ENCODE data around the gene SHE. TPM values are rescaled to one million over a fixed set of nuclear protein-coding genes. Genes with fewer than 3 reads are reported as not detected.

SHE gene
- total RNA-seq, 1 experiment from 2014 or later, result 0.11 TPM

DNA sequence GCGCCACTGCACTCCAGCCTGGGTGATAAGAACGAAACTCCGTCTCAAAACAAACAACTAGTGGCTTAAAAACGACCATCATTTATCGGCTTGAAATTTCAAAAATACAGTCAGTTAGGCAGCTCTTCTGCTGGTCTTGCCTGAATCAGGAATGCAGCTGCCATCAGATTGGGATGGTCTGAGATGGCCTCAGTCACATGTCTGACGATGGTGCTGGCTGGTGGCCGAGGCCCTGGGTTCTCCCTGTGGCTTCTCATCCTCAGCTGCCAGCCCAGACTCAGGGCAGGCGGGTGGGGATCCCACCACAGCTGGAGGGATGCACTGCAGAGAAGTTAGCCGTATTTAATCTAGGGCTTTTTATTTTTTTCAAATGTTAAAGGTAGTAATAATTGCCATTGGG is 65.8 kb downstream of the SHE start:
- DNase-seq (ENCODE audit: low read depth, low spot score), result no peak
- in situ Hi-C loops (cut with HindIII; ENCODE audit: low pct_unique_long_range_greater_than_20kb, low sequenced_read_pairs), result no loop called here

DNA sequence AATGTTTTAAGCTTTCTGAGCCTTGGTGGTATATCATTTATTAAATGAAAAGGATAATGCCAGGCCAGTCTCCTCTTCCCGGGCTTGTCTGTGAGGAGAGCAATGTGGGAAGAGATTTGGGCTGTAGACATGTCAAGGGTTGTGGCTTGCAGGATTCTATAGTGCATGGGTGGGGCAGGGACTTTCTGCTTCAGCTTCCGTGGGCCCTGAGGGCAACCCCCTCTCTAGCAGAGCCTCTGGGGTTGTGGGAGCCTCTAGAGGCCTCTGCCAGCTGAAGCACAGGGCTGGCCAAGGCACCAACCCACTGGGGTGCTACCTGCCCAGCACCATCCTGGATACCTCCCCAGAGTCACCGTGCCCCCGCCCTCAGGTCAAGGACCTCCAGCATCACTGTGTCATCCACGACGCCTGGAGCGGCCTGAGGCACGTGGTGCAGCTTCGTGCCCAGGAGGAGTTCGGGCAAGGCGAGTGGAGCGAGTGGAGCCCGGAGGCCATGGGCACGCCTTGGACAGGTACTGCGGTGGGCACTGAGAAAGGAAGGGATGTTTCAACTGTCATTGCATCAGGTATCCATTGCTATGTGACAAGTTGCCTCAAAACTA is 66.5 kb downstream of the SHE start:
- in situ Hi-C loops (cut with HindIII; ENCODE audit: low pct_unique_long_range_greater_than_20kb, low sequenced_read_pairs), result no loop called here
- DNase-seq (ENCODE audit: low read depth, low spot score), result no peak

DNA sequence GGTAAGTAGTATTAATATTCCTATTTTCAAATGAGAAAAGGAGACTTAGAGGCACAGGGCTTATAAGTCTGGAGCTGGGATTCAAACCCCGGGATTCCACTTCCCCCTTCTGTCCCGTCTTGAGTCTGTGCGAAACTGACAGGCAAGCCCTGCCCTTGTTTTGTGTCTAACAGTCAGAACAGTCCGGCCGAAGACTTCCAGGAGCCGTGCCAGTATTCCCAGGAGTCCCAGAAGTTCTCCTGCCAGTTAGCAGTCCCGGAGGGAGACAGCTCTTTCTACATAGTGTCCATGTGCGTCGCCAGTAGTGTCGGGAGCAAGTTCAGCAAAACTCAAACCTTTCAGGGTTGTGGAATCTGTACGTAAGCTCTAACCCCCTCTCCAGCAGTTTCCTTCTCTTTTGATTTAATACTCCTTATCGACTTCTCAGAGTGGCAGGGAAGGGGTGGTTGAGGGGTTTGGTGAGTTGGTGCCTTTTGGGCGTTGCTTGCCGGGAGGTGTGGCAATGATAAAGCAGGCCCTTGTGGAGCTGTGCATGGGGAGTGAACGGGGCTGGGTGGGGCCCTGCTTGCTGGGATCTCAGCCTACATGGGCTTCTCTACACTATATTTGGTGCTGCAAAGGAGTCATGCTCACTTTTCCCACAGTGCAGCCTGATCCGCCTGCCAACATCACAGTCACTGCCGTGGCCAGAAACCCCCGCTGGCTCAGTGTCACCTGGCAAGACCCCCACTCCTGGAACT is 67.7 kb downstream of the SHE start:
- in situ Hi-C loops (cut with HindIII; ENCODE audit: low pct_unique_long_range_greater_than_20kb, low sequenced_read_pairs), result no loop called here
- DNase-seq (ENCODE audit: low read depth, low spot score), result no peak

DNA sequence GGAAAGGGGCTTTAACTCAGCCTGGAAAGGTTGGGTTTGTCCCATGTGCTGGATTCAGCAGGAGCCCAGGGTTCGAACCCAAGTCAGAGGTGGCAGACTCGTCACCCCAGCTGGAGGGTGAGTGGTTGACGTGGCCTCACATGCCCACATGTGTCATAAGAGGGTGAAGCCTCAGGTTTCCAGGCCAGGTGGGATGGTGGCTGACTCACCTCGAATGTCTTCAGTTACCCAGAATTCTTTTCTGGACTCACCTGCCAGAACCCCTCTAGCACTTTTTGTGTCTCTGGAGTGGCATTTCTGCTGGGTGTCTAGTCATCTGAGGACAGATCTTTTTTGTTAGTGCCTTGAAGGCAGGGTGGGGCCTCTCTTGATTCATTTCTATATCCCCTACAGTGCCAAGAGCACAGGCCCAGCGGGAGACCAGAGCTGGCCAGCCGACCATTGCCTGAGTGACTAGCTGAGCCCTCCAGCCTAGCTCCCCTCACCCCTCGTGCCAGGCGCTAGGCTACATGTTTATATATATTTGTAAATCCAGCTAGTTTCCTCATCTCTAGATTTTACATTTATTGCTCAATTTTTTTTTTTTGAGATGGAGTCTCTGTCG is 68.9 kb downstream of the SHE start:
- in situ Hi-C loops (cut with HindIII; ENCODE audit: low pct_unique_long_range_greater_than_20kb, low sequenced_read_pairs), result no loop called here
- DNase-seq (ENCODE audit: low read depth, low spot score), result no peak

- in situ Hi-C loops (cut with HindIII; ENCODE audit: low pct_unique_long_range_greater_than_20kb, low sequenced_read_pairs), result no loop called here
- peak; percentile 75 for DNase-seq (ENCODE audit: low read depth, low spot score)
Measured at GRCh38 chr1:154431586-154432373, 70.4 kb downstream of the SHE start.

DNA sequence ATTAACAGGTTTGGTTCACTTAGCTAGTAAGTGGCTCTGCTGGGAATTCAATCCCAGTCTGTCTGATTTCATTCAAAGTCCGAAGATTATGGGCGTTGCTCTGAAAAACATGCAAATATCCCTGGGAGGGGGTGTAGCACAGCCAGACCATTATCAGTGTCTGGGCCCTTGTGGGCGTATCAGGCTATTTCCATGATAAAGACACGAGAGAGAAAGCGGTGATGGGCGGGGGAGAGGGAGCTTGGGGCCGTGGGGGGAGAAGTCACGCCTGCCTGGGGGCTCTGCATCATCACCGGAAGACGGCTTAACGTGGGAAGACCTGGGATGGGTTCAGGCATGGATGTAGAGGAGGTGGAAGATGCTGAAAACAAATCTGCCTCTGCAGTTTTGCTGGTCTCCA is 71.3 kb downstream of the SHE start:
- in situ Hi-C loops (cut with HindIII; ENCODE audit: low pct_unique_long_range_greater_than_20kb, low sequenced_read_pairs), result no loop called here
- DNase-seq (ENCODE audit: low read depth, low spot score), result peak; percentile 72

DNA sequence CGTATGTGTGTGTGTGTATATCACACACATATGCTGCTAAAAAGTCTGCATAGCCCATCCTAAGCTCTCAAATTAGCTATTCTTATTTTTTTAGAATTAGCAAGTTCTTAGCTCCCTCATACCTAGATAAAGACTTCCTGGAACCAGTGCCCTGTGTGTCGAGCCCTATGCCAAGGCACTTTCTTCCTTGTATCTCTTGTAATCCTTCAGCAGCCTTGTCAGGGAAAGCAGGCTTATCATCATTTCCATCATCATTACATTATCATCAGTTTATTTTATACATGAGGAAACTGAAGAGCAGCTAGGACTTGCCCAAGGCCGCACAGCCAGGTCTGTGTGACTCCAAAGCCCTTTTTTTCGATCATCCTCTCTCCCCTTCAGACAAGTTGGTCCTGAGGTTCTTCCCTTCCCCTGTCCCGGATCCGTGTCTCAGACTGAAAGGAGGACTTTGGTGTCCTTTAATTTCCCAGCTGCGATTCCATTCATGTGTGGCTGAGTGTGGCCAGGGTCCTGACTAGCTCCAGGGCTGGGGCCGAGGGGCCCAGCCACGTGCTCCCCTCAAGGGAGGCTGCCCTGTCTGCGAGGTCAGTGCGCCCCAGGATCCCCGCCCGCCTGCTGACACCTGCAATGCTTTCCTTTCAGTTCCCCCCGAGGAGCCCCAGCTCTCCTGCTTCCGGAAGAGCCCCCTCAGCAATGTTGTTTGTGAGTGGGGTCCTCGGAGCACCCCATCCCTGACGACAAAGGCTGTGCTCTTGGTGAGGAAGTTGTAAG is 72.2 kb downstream of the SHE start:
- in situ Hi-C loops (cut with HindIII; ENCODE audit: low pct_unique_long_range_greater_than_20kb, low sequenced_read_pairs), result no loop called here
- no peak for DNase-seq (ENCODE audit: low read depth, low spot score)

Other genes starting within 250 kb of the SHE start
- gene HAX1, start 229.8 kb downstream of the SHE start, total RNA-seq (2014; rRNA removed; shearing (Covaris generic)), result 320 and 364 TPM in 2 replicates
- not detected in 2 replicates for gene AQP10, start 181.3 kb downstream of the SHE start, total RNA-seq (2014; rRNA removed; shearing (Covaris generic))
- gene ATP8B2, start 176.9 kb downstream of the SHE start, total RNA-seq (2014; rRNA removed; shearing (Covaris generic)), result 79.2 and 93.6 TPM in 2 replicates
- 423 and 449 TPM in 2 replicates for gene IL6R, start 97.1 kb downstream of the SHE start, total RNA-seq (2014; rRNA removed; shearing (Covaris generic))
- not detected in 2 replicates for gene TDRD10, start 193 bp downstream of the SHE start, total RNA-seq (2014; rRNA removed; shearing (Covaris generic))
- 131 and 147 TPM in 2 replicates for gene UBE2Q1, start 56.2 kb upstream of the SHE start, total RNA-seq (2014; rRNA removed; shearing (Covaris generic))
- 0.82 and 1.5 TPM in 2 replicates for gene CHRNB2, start 65.4 kb upstream of the SHE start, total RNA-seq (2014; rRNA removed; shearing (Covaris generic))
- gene ADAR, start 105.8 kb upstream of the SHE start, total RNA-seq (2014; rRNA removed; shearing (Covaris generic)), result 184 TPM in 2 replicates

Data from SK-MEL-5 (cell line).